ENCODE results near the gene ZNF423. TPM values are rescaled to one million over a fixed set of nuclear protein-coding genes. Genes with fewer than 3 reads are reported as not detected.

ZNF423 gene
- total and polyA plus RNA-seq, 2 of the 13 experiments (the other 11 are each of a cell fraction or from before 2014, with no cell fraction given), result 0.07 to 0.31 TPM

GRCh38 chr16:49788986-49789385, 66.9 kb downstream of the ZNF423 start:
- H3K4me2 ChIP-seq (ENCODE audit: low read depth, low read length), result no peak overlapping the region
- H3K36me3 ChIP-seq (replicated peaks in 1 of 2; ENCODE audit: control insufficient read depth in 1 of 2, insufficient read depth in 2 of 2, low read length in 2 of 2), result no peaks in the 10 kb centered on the region
- no TSS peak for BruUV-seq (replicated peaks)
- DNase-seq (ENCODE audit: low spot score) (no peak), FAIRE-seq (no peak), ATAC-seq (no peak)
- no peak overlapping the region for H2AFZ ChIP-seq (ENCODE audit: low read length)
- ChIA-PET POLR2A (no interaction called here), CTCF (ENCODE audit: low intra/inter-chr PET ratio, low total read pairs) (no interaction called here)
- no peak overlapping the region for H3K4me3 ChIP-seq (replicated peaks in 1 of 3; ENCODE audit: insufficient read depth in 1 of 3, low read depth in 2 of 3, low read length in 3 of 3)
- no peaks in the 10 kb centered on the region; the same call in 1 of the 2 replicates for H4K20me1 ChIP-seq (ENCODE audit: insufficient read depth, low read length)
- no peaks in the 10 kb centered on the region for H3K9me3 ChIP-seq (ENCODE audit: low read length)
- in situ Hi-C loops (cut with HindIII; ENCODE audit: extremely low pct_ligation_motif_present, low pct_unique_long_range_greater_than_20kb) (no loop called here), intact Hi-C loops (cut with micrococcal nuclease; ENCODE audit: unreplicated experiment) (no loop called here)
- H3K27ac ChIP-seq (ENCODE audit: extremely low read length, insufficient read depth, low read length), result no peak overlapping the region
- H3K4me1 ChIP-seq (ENCODE audit: insufficient read depth, low read length), result no peaks in the 10 kb centered on the region
- 5% methylated on average over 7 of the region's 7 CpGs for WGBS (ENCODE audit: low lambda C conversion rate)
- no peaks in the 10 kb centered on the region for H3K79me2 ChIP-seq (ENCODE audit: insufficient read depth, low read length)
- H3K9ac ChIP-seq (ENCODE audit: insufficient read depth, low read depth, low read length), result no peak overlapping the region
- peaks cover 4 to 25% of the 10 kb centered on the region in 2 experiments; a peak in 3 of 5 replicates for H3K27me3 ChIP-seq (ENCODE audit: control insufficient read depth in 1 of 2, insufficient read depth in 2 of 2, low read length in 2 of 2)
- TF ChIP-seq ZNF205 (CRISPR knock-in tag; IDR thresholded peaks at IDR 0.05) (no peak), CTCF (CRISPR knock-in tag; IDR thresholded peaks at IDR 0.05) (no peak), ZNF710 (CRISPR knock-in tag; IDR thresholded peaks at IDR 0.05; ENCODE audit: borderline replicate concordance) (no peak), MAFK (conservative IDR thresholded peaks at IDR 0.05 in 1 of 2, IDR thresholded peaks at IDR 0.05 in 1 of 2; ENCODE audit: low read length in 2 of 2) (no peak), POLR2AphosphoS2 (IDR thresholded peaks at IDR 0.05; ENCODE audit: low read depth, low read length) (no peak), DNMT3B (CRISPR knock-in tag; conservative IDR thresholded peaks at IDR 0.05) (no peak), NR2C2 (CRISPR knock-in tag; IDR thresholded peaks at IDR 0.05; ENCODE audit: borderline replicate concordance) (no peak), NCOA2 (CRISPR knock-in tag; IDR thresholded peaks at IDR 0.05) (no peak), ZNF605 (CRISPR knock-in tag; IDR thresholded peaks at IDR 0.05) (no peak), ZSCAN29 (CRISPR knock-in tag; conservative IDR thresholded peaks at IDR 0.05) (no peak), PRDM10 (CRISPR knock-in tag; IDR thresholded peaks at IDR 0.05; ENCODE audit: low read depth) (no peak), TEAD2 (CRISPR knock-in tag; IDR thresholded peaks at IDR 0.05) (no peak), ZBED4 (CRISPR knock-in tag; IDR thresholded peaks at IDR 0.05; ENCODE audit: borderline replicate concordance) (no peak), GLI4 (CRISPR knock-in tag; IDR thresholded peaks at IDR 0.05; ENCODE audit: borderline replicate concordance) (no peak)

Measured in HepG2 (cell line).